Inflammatory macrophage treated with lipopolysaccharide for 4 hours (primary cell): ENCODE results near the gene SEMA6A.

Source experiments
- DNase-seq: peaks from one replicate; pipeline ENCODE4 v3.0.0-alpha.2; 2020

SEMA6A gene

DNA sequence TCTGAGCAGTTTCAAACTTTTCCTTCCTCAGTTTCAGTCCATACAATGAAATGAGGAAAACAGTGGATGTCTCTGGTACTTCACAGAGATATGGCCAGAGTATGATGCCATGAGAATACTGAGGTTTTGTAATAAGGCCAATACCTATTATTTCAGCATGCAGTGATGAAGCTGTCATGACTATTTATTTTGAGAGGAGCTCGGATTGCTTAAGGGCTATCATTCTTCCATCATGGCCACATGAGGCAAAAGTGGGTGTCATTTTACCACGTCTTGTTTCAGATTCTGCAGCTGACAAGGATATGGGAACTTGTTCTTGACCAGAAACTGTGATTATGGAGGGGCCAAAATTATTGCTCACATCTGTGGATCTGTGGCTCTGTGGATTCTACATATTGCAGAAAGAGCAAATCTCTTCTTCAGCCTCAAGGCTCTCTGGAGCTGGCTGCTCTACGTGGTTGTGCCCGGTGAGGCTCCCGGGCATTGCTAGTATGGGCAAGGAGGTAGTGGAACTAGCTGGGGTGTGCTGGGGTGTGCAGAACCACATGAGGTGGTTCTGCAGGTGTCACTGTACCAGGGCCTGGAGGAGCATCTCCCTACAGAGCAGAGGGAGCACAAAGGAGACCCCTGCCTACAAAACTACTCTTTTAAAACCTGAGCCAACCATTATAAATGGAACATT, 180.3 kb downstream of the SEMA6A start:
- DNase-seq: peak; percentile 30
